ENCODE measurements around the gene TMEM198.

TMEM198 gene

DNA sequence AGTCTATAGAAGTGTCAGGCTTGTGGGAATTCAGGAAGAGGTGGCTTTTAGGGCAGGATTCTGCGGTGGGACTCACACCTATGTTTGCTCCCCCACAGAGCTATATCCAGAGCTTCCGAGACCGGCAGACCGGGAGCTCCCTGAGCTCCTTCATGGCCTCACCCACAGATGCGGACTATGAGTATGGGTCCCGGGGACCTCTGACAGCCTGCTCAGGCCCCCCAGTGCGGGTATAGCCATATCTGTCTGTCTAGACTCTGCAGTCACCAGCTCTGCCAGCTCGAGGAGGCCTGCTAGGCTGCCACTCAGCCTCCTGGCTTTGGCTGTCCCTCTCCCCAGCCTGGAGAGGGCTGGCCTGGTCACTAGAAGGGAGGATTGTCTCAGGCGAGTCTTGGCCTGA lies 5.8 kb downstream of the TMEM198 start:
- Histone ChIP-seq H4K20me1 (peaks cover 0 to 37% (median 3%) of the 10 kb centered on the region in 11 experiments; a peak in 9 of 22 replicates), H3K4me3 (no peak overlapping the region), H3K4me2 (no peak overlapping the region), H3K9ac (no peak overlapping the region), H3K27ac (no peak overlapping the region), H3K4me1 (peaks cover 0 to 15% (median 10%) of the 10 kb centered on the region in 10 experiments), H3K9me3 (replicated peaks in 1 of 11) (peaks cover 0 to 7% (median 0%) of the 10 kb centered on the region in 11 experiments; a peak in 3 of 22 replicates), H3K36me3 (no peaks in the 10 kb centered on the region), H3K27me3 (peaks cover 7 to 35% (median 26%) of the 10 kb centered on the region in 11 experiments; a peak in 18 of 22 replicates)
- no peak for TF ChIP-seq Cebpa-rat (IDR thresholded peaks at IDR 0.05)

DNA sequence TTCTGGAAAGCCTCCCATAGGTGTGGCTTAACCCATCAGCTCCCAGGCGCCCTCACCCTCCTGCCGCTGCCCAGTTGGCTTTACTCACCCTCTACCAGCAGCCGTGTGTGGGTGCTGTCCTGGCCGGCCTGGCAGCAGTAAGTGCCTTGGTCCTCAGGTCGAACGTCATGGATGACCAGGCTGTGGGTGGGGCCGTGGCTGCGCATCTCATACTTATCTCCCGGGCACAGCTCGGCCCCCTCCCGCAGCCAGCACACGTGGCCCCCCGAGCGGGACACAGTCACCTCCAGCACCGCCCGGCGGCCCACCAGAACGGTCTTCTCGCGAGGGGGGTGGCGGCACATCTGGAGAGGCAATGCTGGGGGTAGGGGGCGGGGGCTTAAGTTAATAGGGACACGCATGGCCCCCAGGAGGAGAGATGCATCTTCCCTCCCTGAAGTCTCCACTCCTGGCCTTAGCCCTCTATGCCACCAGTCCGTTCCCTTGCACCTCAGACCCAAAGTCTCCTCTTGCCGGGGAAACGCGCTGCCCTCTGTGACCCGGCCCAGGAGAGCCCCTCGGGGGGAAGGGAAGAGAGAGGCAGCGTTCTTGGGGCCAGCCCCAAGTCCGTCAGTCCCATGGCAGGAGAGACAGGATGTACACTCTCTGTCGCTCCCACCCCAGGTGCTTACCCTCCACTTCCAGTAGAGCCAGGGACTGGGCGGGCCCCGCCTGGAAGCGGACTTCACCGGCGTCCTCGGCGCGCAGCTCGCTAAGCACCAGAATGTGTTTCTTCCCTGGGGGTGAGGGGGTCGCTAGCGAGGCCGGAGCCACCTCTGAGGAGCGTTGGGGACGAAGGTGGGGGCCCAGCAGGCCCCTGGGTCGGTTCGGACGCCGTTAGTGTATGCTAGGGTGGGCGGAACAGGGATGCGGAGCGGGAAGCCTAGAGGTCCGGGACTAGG lies 7.9 kb downstream of the TMEM198 start:
- TF ChIP-seq Cebpa-rat (IDR thresholded peaks at IDR 0.05): no peak
- no peaks in the 10 kb centered on the region; a peak in 1 of 22 replicates for H3K36me3 ChIP-seq
- H3K9me3 ChIP-seq (replicated peaks in 1 of 11): peaks cover 0 to 7% (median 0%) of the 10 kb centered on the region in 11 experiments; a peak in 3 of 22 replicates
- H3K27ac ChIP-seq: no peak overlapping the region
- peaks cover 0 to 18% (median 14%) of the 10 kb centered on the region in 11 experiments; a peak in 17 of 22 replicates for H3K27me3 ChIP-seq
- H3K4me2 ChIP-seq: peak overlapping the region; percentile 77 to 86 (median 83)
- peaks cover 0 to 25% (median 0%) of the 10 kb centered on the region in 11 experiments; a peak in 5 of 22 replicates for H4K20me1 ChIP-seq
- H3K4me3 ChIP-seq: peak overlapping the region; percentile 43 to 71 (median 58)
- H3K9ac ChIP-seq: peak overlapping the region in 8 of 11 experiments; percentile 29 to 70 (median 50); a peak in 9 of 22 replicates
- peaks cover 0 to 13% (median 9%) of the 10 kb centered on the region in 10 experiments; a peak in 14 of 20 replicates for H3K4me1 ChIP-seq

GRCh38 chr2:219552382-219553167 lies 8.7 kb downstream of the TMEM198 start:
- Histone ChIP-seq H3K9ac (peak overlapping the region in 9 of 11 experiments; percentile 35 to 70 (median 54); a peak in 12 of 22 replicates), H4K20me1 (peaks cover 0 to 31% (median 0%) of the 10 kb centered on the region in 11 experiments; a peak in 5 of 22 replicates), H3K4me3 (peak overlapping the region; percentile 43 to 71 (median 58)), H3K9me3 (replicated peaks in 1 of 11) (peaks cover 0 to 7% (median 0%) of the 10 kb centered on the region in 11 experiments; a peak in 3 of 22 replicates), H3K4me2 (peak overlapping the region; percentile 77 to 86 (median 83)), H3K27me3 (peaks cover 0 to 18% (median 14%) of the 10 kb centered on the region in 11 experiments; a peak in 17 of 22 replicates), H3K27ac (peak overlapping the region in 3 of 11 experiments; percentile 15 to 24 (median 21); a peak in 2 of 22 replicates), H3K36me3 (no peaks in the 10 kb centered on the region; a peak in 1 of 22 replicates), H3K4me1 (peaks cover 0 to 13% (median 9%) of the 10 kb centered on the region in 10 experiments; a peak in 14 of 20 replicates)
- TF ChIP-seq Cebpa-rat (IDR thresholded peaks at IDR 0.05): no peak

DNA sequence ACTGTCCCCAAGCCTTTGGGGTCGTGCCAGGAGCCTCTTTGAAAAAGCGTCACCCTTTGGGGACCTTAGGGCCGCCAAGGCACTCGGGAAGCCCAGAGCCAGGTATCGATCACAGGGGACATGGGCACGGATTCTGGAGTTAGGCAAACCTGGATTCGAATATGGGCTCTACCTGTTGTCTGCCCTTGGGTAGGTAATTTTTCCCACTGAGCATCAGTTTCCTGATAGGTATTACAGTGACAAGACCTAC lies 9.3 kb downstream of the TMEM198 start:
- Histone ChIP-seq H3K36me3 (no peaks in the 10 kb centered on the region; a peak in 1 of 22 replicates), H3K9ac (no peak overlapping the region), H3K4me3 (peak overlapping the region in 2 of 10 experiments; percentile 54 to 58; a peak in 3 of 20 replicates), H3K27ac (no peak overlapping the region), H3K4me1 (peaks cover 0 to 13% (median 9%) of the 10 kb centered on the region in 10 experiments; a peak in 14 of 20 replicates), H3K9me3 (replicated peaks in 1 of 11) (peaks cover 0 to 7% (median 0%) of the 10 kb centered on the region in 11 experiments; a peak in 3 of 22 replicates), H3K27me3 (peaks cover 0 to 18% (median 14%) of the 10 kb centered on the region in 11 experiments; a peak in 17 of 22 replicates), H3K4me2 (peak overlapping the region in 10 of 11 experiments; percentile 67 to 86 (median 83); a peak in 16 of 22 replicates), H4K20me1 (peaks cover 0 to 31% (median 0%) of the 10 kb centered on the region in 11 experiments; a peak in 5 of 22 replicates)
- TF ChIP-seq Cebpa-rat (IDR thresholded peaks at IDR 0.05): no peak

DNA sequence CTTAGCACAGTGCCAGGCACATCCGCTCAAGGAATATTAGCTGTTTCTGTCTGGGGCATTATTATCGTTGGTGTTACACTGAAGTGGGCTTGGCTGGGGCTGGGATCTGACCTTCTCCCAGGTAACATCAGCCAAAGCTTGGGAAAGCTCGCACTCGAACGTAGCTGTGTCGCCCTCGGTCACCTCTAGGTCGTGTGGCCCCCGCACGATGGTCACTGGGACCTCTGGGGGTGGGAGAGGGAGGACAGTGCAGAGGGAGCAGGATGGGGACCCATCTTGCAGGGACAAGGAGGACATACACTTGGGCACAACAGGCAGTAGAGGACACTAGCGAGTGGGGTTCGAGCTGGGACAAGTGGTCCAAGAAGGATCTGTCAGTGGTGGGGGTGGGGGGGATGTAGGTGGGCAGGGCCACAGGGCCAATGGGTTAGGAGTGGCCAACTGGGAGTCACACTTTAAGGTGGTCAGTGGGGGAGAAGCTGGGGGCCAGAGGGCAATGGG lies 9.7 kb downstream of the TMEM198 start:
- H3K4me1 ChIP-seq: peaks cover 0 to 13% (median 9%) of the 10 kb centered on the region in 10 experiments; a peak in 14 of 20 replicates
- no peak overlapping the region for H3K4me3 ChIP-seq
- no peaks in the 10 kb centered on the region; a peak in 1 of 22 replicates for H3K36me3 ChIP-seq
- peaks cover 0 to 7% (median 0%) of the 10 kb centered on the region in 11 experiments; a peak in 3 of 22 replicates for H3K9me3 ChIP-seq (replicated peaks in 1 of 11)
- no peak overlapping the region for H3K27ac ChIP-seq
- H3K27me3 ChIP-seq: peaks cover 0 to 18% (median 14%) of the 10 kb centered on the region in 11 experiments; a peak in 17 of 22 replicates
- no peak overlapping the region for H3K9ac ChIP-seq
- peaks cover 0 to 29% (median 0%) of the 10 kb centered on the region in 11 experiments; a peak in 5 of 22 replicates for H4K20me1 ChIP-seq
- TF ChIP-seq Cebpa-rat (IDR thresholded peaks at IDR 0.05): no peak
- no peak overlapping the region for H3K4me2 ChIP-seq

- no peak overlapping the region for H3K27ac ChIP-seq
- H3K4me1 ChIP-seq: peaks cover 0 to 13% (median 9%) of the 10 kb centered on the region in 10 experiments; a peak in 14 of 20 replicates
- no peaks in the 10 kb centered on the region; a peak in 1 of 22 replicates for H3K36me3 ChIP-seq
- no peak overlapping the region for H3K9ac ChIP-seq
- no peak overlapping the region for H3K4me2 ChIP-seq
- no peak for TF ChIP-seq Cebpa-rat (IDR thresholded peaks at IDR 0.05)
- peaks cover 0 to 29% (median 0%) of the 10 kb centered on the region in 11 experiments; a peak in 5 of 22 replicates for H4K20me1 ChIP-seq
- peaks cover 0 to 18% (median 14%) of the 10 kb centered on the region in 11 experiments; a peak in 17 of 22 replicates for H3K27me3 ChIP-seq
- H3K9me3 ChIP-seq (replicated peaks in 1 of 11): peaks cover 0 to 9% (median 0%) of the 10 kb centered on the region in 11 experiments; a peak in 4 of 22 replicates
- H3K4me3 ChIP-seq: no peak overlapping the region
Observed at GRCh38 chr2:219554350-219554749, 10.5 kb downstream of the TMEM198 start.

DNA sequence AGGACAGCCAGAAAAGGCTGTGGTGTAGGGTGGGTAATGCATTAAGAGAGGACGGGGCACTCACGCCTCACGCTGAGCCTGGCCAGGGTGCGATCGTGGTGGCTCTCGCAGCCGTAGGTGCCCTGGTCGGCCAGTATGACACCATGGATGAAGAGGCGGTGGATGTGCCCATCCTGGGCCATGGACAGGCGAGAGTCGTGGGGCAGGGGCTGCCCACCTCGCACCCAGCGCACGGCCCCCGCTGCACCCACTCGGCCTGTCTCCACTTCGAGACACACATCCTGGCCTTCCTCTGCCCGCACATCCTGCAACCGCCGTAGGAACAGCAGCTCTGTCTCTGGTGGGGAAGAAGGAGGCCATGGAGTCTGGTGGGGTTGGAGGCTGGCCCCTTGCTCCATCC lies 12.1 kb downstream of the TMEM198 start:
- peaks cover 7 to 20% (median 14%) of the 10 kb centered on the region in 10 experiments for H3K4me1 ChIP-seq
- H3K4me3 ChIP-seq: no peak overlapping the region
- H4K20me1 ChIP-seq: peaks cover 0 to 26% (median 0%) of the 10 kb centered on the region in 11 experiments; a peak in 5 of 22 replicates
- H3K27ac ChIP-seq: no peak overlapping the region
- H3K9ac ChIP-seq: no peak overlapping the region
- no peak for TF ChIP-seq Cebpa-rat (IDR thresholded peaks at IDR 0.05)
- H3K9me3 ChIP-seq (replicated peaks in 1 of 11): peaks cover 0 to 9% (median 0%) of the 10 kb centered on the region in 11 experiments; a peak in 4 of 22 replicates
- peaks cover 0 to 15% (median 11%) of the 10 kb centered on the region in 11 experiments; a peak in 17 of 22 replicates for H3K27me3 ChIP-seq
- H3K4me2 ChIP-seq: no peak overlapping the region
- no peaks in the 10 kb centered on the region; a peak in 1 of 22 replicates for H3K36me3 ChIP-seq

- Histone ChIP-seq H3K9ac (no peak overlapping the region), H3K4me3 (no peak overlapping the region), H3K36me3 (no peaks in the 10 kb centered on the region; a peak in 1 of 22 replicates), H3K4me2 (no peak overlapping the region), H3K9me3 (replicated peaks in 1 of 11) (peaks cover 0 to 9% (median 0%) of the 10 kb centered on the region in 11 experiments; a peak in 4 of 22 replicates), H3K27ac (no peak overlapping the region), H4K20me1 (peaks cover 0 to 30% (median 0%) of the 10 kb centered on the region in 11 experiments; a peak in 5 of 22 replicates), H3K27me3 (peaks cover 0 to 15% (median 7%) of the 10 kb centered on the region in 11 experiments; a peak in 16 of 22 replicates), H3K4me1 (peaks cover 7 to 20% (median 15%) of the 10 kb centered on the region in 10 experiments)
- TF ChIP-seq Cebpa-rat (IDR thresholded peaks at IDR 0.05): no peak
Observed at GRCh38 chr2:219556413-219556812, 12.6 kb downstream of the TMEM198 start.

Data from BLaER1 treated with 17β-estradiol and CSF1 and Interleukin-3, amounts not matched to agents 10 nM and 100 nM (cell line).